Measurements from ENCODE around the gene PRAMEF9. TPM values are rescaled to one million over a fixed set of nuclear protein-coding genes. Genes with fewer than 3 reads are reported as not detected.

PRAMEF9 gene
- total RNA-seq, 1 donor from 2014 or later: not detected

GRCh38 chr1:13228343-13228781 lies 56.7 kb downstream of the PRAMEF9 start:
- Histone ChIP-seq H3K9me3 (no peaks in the 10 kb centered on the region), H3K4me3 (no peak overlapping the region), H3K4me1 (no peaks in the 10 kb centered on the region), H3K27me3 (ENCODE audit: low read depth) (peaks cover 10% of the 10 kb centered on the region), H3K27ac (no peak overlapping the region), H3K36me3 (no peaks in the 10 kb centered on the region)
- TF ChIP-seq CTCF (IDR thresholded peaks at IDR 0.05): peak; percentile 64
- intact Hi-C loops (cut with DNase I): no loop called here
- ATAC-seq (peak; percentile 22 to 51), DNase-seq (no peak)

Other genes starting within 250 kb of the PRAMEF9 start
- gene PRAMEF6, start 224.3 kb upstream of the PRAMEF9 start, total RNA-seq: not detected
- not detected for gene PRAMEF27, start 115.3 kb upstream of the PRAMEF9 start, total RNA-seq
- gene HNRNPCL3, start 111.1 kb upstream of the PRAMEF9 start, total RNA-seq: not detected
- not detected for gene PRAMEF25, start 101.1 kb upstream of the PRAMEF9 start, total RNA-seq
- gene HNRNPCL2, start 55.0 kb upstream of the PRAMEF9 start, total RNA-seq: not detected
- not detected for gene PRAMEF26, start 15.8 kb upstream of the PRAMEF9 start, total RNA-seq
- not detected for gene HNRNPCL4, start 6.2 kb upstream of the PRAMEF9 start, total RNA-seq
- gene PRAMEF13, start 29.6 kb downstream of the PRAMEF9 start, total RNA-seq: not detected
- not detected for gene PRAMEF18, start 54.3 kb downstream of the PRAMEF9 start, total RNA-seq
- not detected for gene PRAMEF5, start 82.3 kb downstream of the PRAMEF9 start, total RNA-seq
- not detected for gene PRAMEF8, start 113.3 kb downstream of the PRAMEF9 start, total RNA-seq
- not detected for gene PRAMEF33, start 131.7 kb downstream of the PRAMEF9 start, total RNA-seq
- not detected for gene PRAMEF15, start 143.7 kb downstream of the PRAMEF9 start, total RNA-seq
- not detected for gene PRAMEF14, start 175.3 kb downstream of the PRAMEF9 start, total RNA-seq
- not detected for gene PRAMEF19, start 200.1 kb downstream of the PRAMEF9 start, total RNA-seq
- not detected for gene PRAMEF17, start 217.8 kb downstream of the PRAMEF9 start, total RNA-seq
- gene PRAMEF20, start 238.6 kb downstream of the PRAMEF9 start, total RNA-seq: not detected

All from lower lobe of right lung (tissue), 2 donors.